Prostate gland (tissue), 2 donors: ENCODE measurements around the gene ADSS2.

ENCODE experiments used
- CTCF ChIP-seq, 4 experiments: fragments of 200-600 bp in 2 of 4; fragments of 450-650 bp in 2 of 4; sonication (generic) in 2 of 4; IDR thresholded peaks; 1 replicate in 3 of 4; 2 replicates in 1 of 4; pipeline ENCODE4 v1.5.1; 2016 to 2019; ENCODE audit warnings: antibody characterized with exemption in 4 of 4, mild to moderate bottlenecking in 2 of 4, moderate library complexity in 2 of 4
- POLR2A ChIP-seq: fragments of 450-650 bp; IDR thresholded peaks from one replicate; pipeline ENCODE4 v1.6.1; 2016; ENCODE audit warnings: antibody characterized with exemption, mild to moderate bottlenecking
- POLR2AphosphoS5 ChIP-seq: sonication (generic); formaldehyde crosslinking; IDR thresholded peaks from one replicate; pipeline ENCODE4 v1.6.1; 2017; ENCODE audit warnings: antibody characterized with exemption

GRCh38 chr1:244406337-244406736, 45.4 kb downstream of the ADSS2 start:
- TF ChIP-seq CTCF (IDR thresholded peaks at IDR 0.05), result no peak
- no peak for TF ChIP-seq POLR2A
- no peak for TF ChIP-seq POLR2AphosphoS5
